Aorta (tissue), 5 donors: Measurements from ENCODE around the gene SLC22A23. TPM values are rescaled to one million over a fixed set of nuclear protein-coding genes. Genes with fewer than 3 reads are reported as not detected.

ENCODE experiments used
- ATAC-seq: fragments of 200-7000 bp; cut with Tn5 transposase; one replicate; pipeline ENCODE4 v1.9.1; 2022; ENCODE audit warnings: moderate library complexity; ENCODE audit not compliant: low FRiP score
- DNase-seq, 2 donors: peaks; one replicate each; pipeline ENCODE4 v3.0.0-alpha.2; 2020
- H3K27ac ChIP-seq, 2 donors: one replicate each; pipeline ENCODE4 v1.5.1; 2013; ENCODE audit warnings: low read length in 2 of 2, mild to moderate bottlenecking in 2 of 2, moderate library complexity in 2 of 2, control low read depth in 1 of 2, inconsistent platforms in 1 of 2, low read depth in 1 of 2
- H3K27me3 ChIP-seq, 2 donors: one replicate each; pipeline ENCODE4 v1.6.1; 2013; ENCODE audit warnings: control low read depth in 1 of 2, low read length in 1 of 2, mild to moderate bottlenecking in 1 of 2, moderate library complexity in 1 of 2; ENCODE audit not compliant: insufficient read depth in 2 of 2, control insufficient read depth in 1 of 2
- H3K36me3 ChIP-seq, 2 donors: one replicate each; pipeline ENCODE4 v1.6.1; 2013; ENCODE audit warnings: control low read depth in 1 of 2, low read length in 1 of 2, mild to moderate bottlenecking in 1 of 2; ENCODE audit not compliant: insufficient read depth in 2 of 2, control insufficient read depth in 1 of 2
- H3K4me1 ChIP-seq, 2 donors: one replicate each; pipeline ENCODE4 v1.6.1; 2013; ENCODE audit warnings: low read length in 2 of 2, control low read depth in 1 of 2, mild to moderate bottlenecking in 1 of 2, moderate library complexity in 1 of 2; ENCODE audit not compliant: insufficient read depth in 2 of 2, control insufficient read depth in 1 of 2
- H3K4me3 ChIP-seq, 2 donors: one replicate each; pipeline ENCODE4 v1.5.1; 2013; ENCODE audit warnings: low read length in 2 of 2, control low read depth in 1 of 2, mild to moderate bottlenecking in 1 of 2
- H3K9me3 ChIP-seq: one replicate; pipeline ENCODE4 v1.6.1; 2013; ENCODE audit warnings: mild to moderate bottlenecking, low read length; ENCODE audit not compliant: control insufficient read depth
- WGBS, 2 donors: extraction: QIAGEN DNeasy Blood & Tissue Kit; methylation state at CpG; one replicate each; pipeline ENCODE4 v1.1.7; 2013; 5-methylcytosine and 5-hydroxymethylcytosine counted together
- intact Hi-C, 2 donors: fragments of 100-400 bp; cut with DNase I; formaldehyde crosslinking; loops; one replicate each; pipeline versions ENCODE4 v1.14.2 to v1.15.0; 2022
- polyA plus RNA-seq, 2 donors: library from polyadenylated mRNA; stranded (reverse); fragments of 200-250 nt; gene quantifications; one replicate each; pipeline ENCODE4 v1.2.3, GENCODE V29; 2013
- total RNA-seq, 2 donors: library from RNA; stranded (reverse); fragmentation: NEBNext Ultra II Directional; extraction: Animal tissue kit (Norgen Biotek cat#: 25700); gene quantifications; one replicate each; pipeline ENCODE4 v1.2.1, GENCODE V29; 2021
- donor health status: healthy with polysubstance abuse.
- donor health status: Bipolar disorder and iron deficiency.
- donor health status: DM: no; HTN: no; CAD: no.
- donor health status: DM: no; HTN: no; CAD: no.
- donor health status: DM: yes; HTN: yes; CAD: no.

Gene SLC22A23
- total and polyA plus RNA-seq, 4 donors, result 1.5 to 9.4 (median 4.3) TPM

DNA sequence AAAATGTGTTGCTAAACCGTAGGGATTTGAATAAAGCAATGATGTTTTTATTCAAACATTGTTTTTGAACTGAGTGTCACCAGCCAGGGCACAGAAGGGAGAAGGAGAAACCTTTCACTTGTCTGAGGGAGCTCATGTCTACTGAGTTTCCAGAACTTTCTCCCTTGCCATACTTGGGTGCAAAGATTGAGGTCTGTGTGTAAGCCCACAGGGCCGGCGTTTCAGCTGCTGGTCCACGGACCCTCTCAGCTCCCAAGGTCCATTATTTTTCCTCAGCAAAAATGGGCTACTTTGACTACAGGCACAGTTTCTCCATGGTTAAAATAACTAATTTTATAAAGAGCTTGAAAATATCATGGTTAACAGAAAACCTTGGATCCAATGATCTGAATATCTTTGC is 165.5 kb downstream of the SLC22A23 start:
- no peaks in the 10 kb centered on the region for H3K36me3 ChIP-seq

DNA sequence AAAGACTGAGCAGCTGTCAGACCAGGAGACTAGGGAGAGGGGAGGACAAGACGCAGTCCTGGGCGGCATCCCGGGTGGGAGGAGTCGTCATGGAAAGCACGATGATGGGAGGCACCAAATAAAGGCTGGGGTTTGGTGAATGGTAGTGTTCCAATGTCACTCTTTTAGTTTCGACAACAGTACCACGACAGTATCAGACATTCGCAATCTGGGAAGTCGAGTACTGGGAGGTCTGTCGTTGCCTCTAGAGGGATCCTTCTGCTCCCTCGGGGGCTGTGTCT is 166.0 kb downstream of the SLC22A23 start:
- H3K36me3 ChIP-seq, result no peaks in the 10 kb centered on the region
- H3K9me3 ChIP-seq, result no peaks in the 10 kb centered on the region
- WGBS, 2 donors, result 83 to 89% methylated on average over 11 of the region's 11 CpGs
- H3K4me3 ChIP-seq, result no peak overlapping the region
- H3K27me3 ChIP-seq, result no peaks in the 10 kb centered on the region
- no peak overlapping the region for H3K27ac ChIP-seq
- intact Hi-C loops, result no loop called here
- no peaks in the 10 kb centered on the region for H3K4me1 ChIP-seq
- ATAC-seq (no peak), DNase-seq (peak in 1 of 2 donors; percentile 71)

More for the DNA sequence above, 165.5 kb downstream of the SLC22A23 start:
- no peaks in the 10 kb centered on the region for H3K9me3 ChIP-seq
- no peak overlapping the region for H3K4me3 ChIP-seq
- H3K27ac ChIP-seq, result no peak overlapping the region
- DNase-seq, result peak in 1 of 2 donors; percentile 15
- H3K4me1 ChIP-seq, result no peaks in the 10 kb centered on the region
- intact Hi-C loops, result no loop called here
- ATAC-seq, result no peak
- WGBS, 2 donors, result 87 to 91% methylated on average over 4 of the region's 4 CpGs
- H3K27me3 ChIP-seq, result no peaks in the 10 kb centered on the region

- no peaks in the 10 kb centered on the region for H3K27me3 ChIP-seq
- no peak overlapping the region for H3K27ac ChIP-seq
- intact Hi-C loops, result no loop called here
- no peak overlapping the region for H3K4me3 ChIP-seq
- no peaks in the 10 kb centered on the region for H3K9me3 ChIP-seq
- ATAC-seq (no peak), DNase-seq (peak in 1 of 2 donors; percentile 3)
- no peaks in the 10 kb centered on the region for H3K4me1 ChIP-seq
- no peaks in the 10 kb centered on the region for H3K36me3 ChIP-seq
- 85 to 87% methylated on average over 15 of the region's 15 CpGs for WGBS, 2 donors
These were observed 166.5 kb downstream of the SLC22A23 start for GRCh38 chr6:3290149-3290930.

DNA sequence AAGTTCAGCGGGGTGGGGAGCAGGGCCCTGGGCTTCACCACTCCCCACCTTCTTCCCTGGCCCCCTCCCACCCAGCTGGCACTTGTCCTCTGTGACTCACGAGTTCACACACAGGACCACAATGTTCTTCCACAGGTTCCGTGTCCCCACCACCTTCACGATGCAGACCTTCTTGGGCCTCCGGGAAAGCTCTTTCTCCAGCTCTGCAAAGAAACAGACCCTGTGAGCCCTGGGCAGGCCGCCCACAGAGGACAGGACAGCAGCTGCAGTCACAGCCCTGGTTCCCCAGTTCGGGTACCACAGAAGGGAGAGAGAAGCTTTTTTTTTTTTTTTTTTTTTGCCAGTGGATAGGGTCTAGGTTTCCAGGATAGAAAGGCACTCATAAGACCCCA is 167.2 kb downstream of the SLC22A23 start:
- no peak for ATAC-seq
- H3K27ac ChIP-seq, result no peak overlapping the region

DNA sequence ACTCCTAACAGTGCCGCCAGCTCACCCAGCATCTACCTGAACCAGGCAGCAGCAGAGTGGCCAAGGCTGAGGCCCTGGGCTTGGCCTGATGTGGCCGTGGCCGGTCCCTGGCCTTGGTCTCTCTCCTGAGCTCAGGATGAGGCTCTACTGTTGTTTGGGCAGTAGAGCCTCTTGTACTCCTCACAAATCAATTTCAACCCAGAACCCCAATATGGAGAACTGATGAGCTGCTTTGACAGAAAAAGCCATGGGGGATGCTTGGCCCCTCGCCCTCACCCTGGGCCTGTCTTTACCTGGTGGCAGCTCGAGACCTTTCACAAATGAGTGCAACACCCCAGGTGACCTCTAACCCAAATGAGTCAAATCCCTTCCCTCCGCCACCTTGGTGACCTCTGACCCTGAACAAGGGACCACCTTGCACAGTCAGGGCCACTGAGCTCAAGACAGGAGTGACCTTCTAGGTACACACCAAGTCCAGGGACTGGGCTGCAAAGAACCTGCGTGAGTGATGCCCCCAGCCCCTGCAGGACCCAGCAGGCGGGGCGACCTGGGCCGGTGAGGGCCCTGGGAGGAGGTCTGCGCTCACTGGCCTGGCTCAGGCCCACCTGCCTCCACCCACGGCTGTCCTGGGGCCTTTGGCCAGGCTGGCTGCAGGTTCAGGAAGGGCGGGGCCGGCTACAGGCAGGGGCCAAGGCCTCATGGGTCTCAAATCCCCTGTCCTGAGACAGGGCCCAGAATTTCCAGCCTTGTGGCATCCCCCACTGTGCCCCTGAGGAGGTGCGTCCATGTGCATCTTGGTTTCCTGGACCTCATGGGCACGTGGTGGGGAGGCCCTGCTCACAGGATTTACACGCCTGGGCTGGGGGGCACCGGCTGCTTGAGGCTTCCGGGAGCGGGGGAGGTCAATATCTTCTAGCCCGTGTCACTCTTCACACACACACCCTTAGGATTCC is 167.9 kb downstream of the SLC22A23 start:
- intact Hi-C loops, result loop anchor here in 1 of 2 donors (10.0 kb wide), 1 partner anchor 116 kb away; no protein-coding TSS in a partner anchor
- no peaks in the 10 kb centered on the region for H3K4me1 ChIP-seq
- ATAC-seq (peak; percentile 23), DNase-seq (peak in 1 of 2 donors; percentile 58)
- H3K36me3 ChIP-seq, result no peaks in the 10 kb centered on the region
- no peaks in the 10 kb centered on the region for H3K9me3 ChIP-seq
- H3K4me3 ChIP-seq, result no peak overlapping the region
- WGBS, 2 donors, result 88 to 92% methylated on average over 21 of the region's 21 CpGs
- H3K27ac ChIP-seq, result no peak overlapping the region
- no peaks in the 10 kb centered on the region for H3K27me3 ChIP-seq

More for the DNA sequence above, 167.2 kb downstream of the SLC22A23 start:
- H3K36me3 ChIP-seq, result no peaks in the 10 kb centered on the region
- 79 to 81% methylated on average over 7 of the region's 7 CpGs for WGBS, 2 donors
- H3K4me1 ChIP-seq, result no peaks in the 10 kb centered on the region
- no peaks in the 10 kb centered on the region for H3K27me3 ChIP-seq
- intact Hi-C loops, result loop anchor here in 1 of 2 donors (10.0 kb wide), 1 partner anchor 115 kb away; no protein-coding TSS in a partner anchor
- no peaks in the 10 kb centered on the region for H3K9me3 ChIP-seq
- peak in 1 of 2 donors; percentile 52 for DNase-seq
- no peak overlapping the region for H3K4me3 ChIP-seq

DNA sequence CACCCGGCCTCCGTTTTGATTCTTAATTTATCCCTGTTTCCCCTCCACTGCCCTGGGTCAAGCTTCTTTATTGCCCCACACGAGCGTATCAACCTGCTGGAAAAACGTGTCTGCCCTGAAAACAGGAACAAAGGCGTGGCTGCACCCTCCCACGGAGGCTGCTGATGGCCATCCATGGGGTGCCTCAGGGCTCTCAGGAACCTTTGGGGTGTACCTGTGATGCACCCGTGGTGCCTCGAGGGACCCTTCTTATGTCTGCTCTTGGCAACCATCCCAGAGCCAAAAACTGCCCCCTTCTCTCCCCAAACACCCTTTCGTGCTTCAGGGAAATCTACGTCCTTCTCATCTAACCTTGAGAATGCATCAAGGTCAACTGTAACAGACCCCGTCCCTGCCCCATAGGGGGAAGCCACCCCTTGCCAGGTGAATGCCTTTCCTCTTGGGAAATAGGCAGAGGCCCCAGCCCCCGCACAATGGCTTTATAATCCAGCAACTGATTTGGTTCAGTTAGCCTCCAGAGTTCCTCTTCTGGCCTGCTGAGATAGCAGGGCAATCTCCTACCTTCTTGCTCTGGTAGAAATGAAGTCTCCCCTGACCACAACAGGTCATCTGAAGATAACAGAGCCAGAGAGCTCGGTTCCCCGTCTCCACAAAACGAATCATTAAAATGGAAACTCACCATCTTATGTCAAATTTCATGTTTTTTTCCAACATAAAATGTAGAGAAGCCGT is 168.7 kb downstream of the SLC22A23 start:
- Histone ChIP-seq H3K27me3 (no peaks in the 10 kb centered on the region), H3K4me1 (no peaks in the 10 kb centered on the region), H3K36me3 (no peaks in the 10 kb centered on the region), H3K9me3 (no peaks in the 10 kb centered on the region), H3K4me3 (no peak overlapping the region), H3K27ac (no peak overlapping the region)
- intact Hi-C loops, result loop anchor here in 1 of 2 donors (10.0 kb wide), 1 partner anchor 117 kb away; no protein-coding TSS in a partner anchor
- 90 to 91% methylated on average over 17 of the region's 17 CpGs for WGBS, 2 donors
- ATAC-seq (no peak), DNase-seq (peak in 1 of 2 donors; percentile 53)

GRCh38 chr6:3287308-3287707 is 169.5 kb downstream of the SLC22A23 start:
- H3K27me3 ChIP-seq, result no peaks in the 10 kb centered on the region
- DNase-seq, result peak in 1 of 2 donors; percentile 35
- no peaks in the 10 kb centered on the region for H3K4me1 ChIP-seq
- intact Hi-C loops, result loop anchor here in 1 of 2 donors (10.0 kb wide), 1 partner anchor 117 kb away; no protein-coding TSS in a partner anchor
- no peak overlapping the region for H3K27ac ChIP-seq
- H3K9me3 ChIP-seq, result no peaks in the 10 kb centered on the region
- no peak for ATAC-seq
- no peaks in the 10 kb centered on the region for H3K36me3 ChIP-seq
- WGBS, 2 donors, result 63 to 80% methylated on average over 9 of the region's 9 CpGs
- no peak overlapping the region for H3K4me3 ChIP-seq

DNA sequence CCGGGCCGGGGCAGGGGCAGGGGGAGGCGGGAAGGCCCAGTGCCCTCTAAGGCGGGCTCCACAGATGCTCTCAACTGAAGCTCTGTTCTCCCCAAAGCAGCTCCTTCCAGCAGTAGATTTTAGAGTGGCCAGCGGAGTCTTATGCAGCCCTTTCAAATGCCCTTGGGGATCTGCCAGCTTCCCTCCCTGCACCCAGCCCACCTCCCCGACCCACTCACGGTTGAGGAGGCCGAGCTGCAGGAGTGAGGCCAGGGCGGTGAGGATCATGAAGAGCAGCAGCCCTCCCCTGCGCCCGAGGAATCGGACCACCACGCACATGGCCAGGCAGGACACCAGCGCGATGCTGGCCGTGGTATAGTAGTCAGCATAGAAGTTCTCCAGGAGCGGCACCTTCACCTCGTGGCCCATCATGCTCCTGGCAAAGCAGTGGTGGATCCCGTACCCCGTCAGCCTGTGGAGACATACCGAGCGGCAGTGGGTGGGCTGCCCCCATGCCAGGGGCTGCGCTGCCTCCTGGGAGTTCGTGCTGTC is 170.1 kb downstream of the SLC22A23 start:
- H3K9me3 ChIP-seq, result no peaks in the 10 kb centered on the region
- peak in 1 of 2 donors; percentile 62 for DNase-seq
- 94 to 96% methylated on average over 24 of the region's 24 CpGs for WGBS, 2 donors

More for the DNA sequence above, 170.1 kb downstream of the SLC22A23 start:
- no peak overlapping the region for H3K4me3 ChIP-seq
- intact Hi-C loops, result loop anchor here in 1 of 2 donors (10.0 kb wide), 1 partner anchor 118 kb away; no protein-coding TSS in a partner anchor
- H3K36me3 ChIP-seq, result no peaks in the 10 kb centered on the region
- ATAC-seq, result no peak
- H3K4me1 ChIP-seq, result no peaks in the 10 kb centered on the region
- no peak overlapping the region for H3K27ac ChIP-seq
- H3K27me3 ChIP-seq, result no peaks in the 10 kb centered on the region
